GM23248 (cell line): ENCODE data around the gene NUDC. TPM values are rescaled to one million over a fixed set of nuclear protein-coding genes. Genes with fewer than 3 reads are reported as not detected.
A peak's percentile ranks its signal among the peaks of the same experiment; 100 is the strongest.

Experiments
- DNase-seq: peaks from one replicate; pipeline ENCODE4 v3.0.0-alpha.2; 2015
- H2AFZ ChIP-seq: fragments of 200-600 bp; sonication (generic); 2 replicates; pipeline ENCODE4 v1.6.1; 2016; ENCODE audit warnings: antibody characterized with exemption
- H3F3A ChIP-seq: fragments of 200-600 bp; sonication (generic); 2 replicates; pipeline ENCODE4 v1.6.1; 2016; ENCODE audit warnings: mild to moderate bottlenecking, antibody characterized with exemption, mixed run types; ENCODE audit not compliant: insufficient read depth
- H3K27ac ChIP-seq: fragments of 200-600 bp; sonication (generic); 2 replicates; pipeline ENCODE4 v1.5.1; 2016; ENCODE audit warnings: mild to moderate bottlenecking
- H3K27me3 ChIP-seq: fragments of 200-600 bp; sonication (generic); replicated peaks from 2 replicates; pipeline ENCODE4 v1.6.1; 2016; ENCODE audit warnings: mild to moderate bottlenecking; ENCODE audit not compliant: insufficient read depth
- H3K36me3 ChIP-seq: fragments of 200-600 bp; sonication (generic); 2 replicates; pipeline ENCODE4 v1.6.1; 2016; ENCODE audit warnings: low read depth, mild to moderate bottlenecking
- H3K4me1 ChIP-seq: fragments of 200-600 bp; sonication (generic); 2 replicates; pipeline ENCODE4 v1.6.1; 2016; ENCODE audit warnings: mild to moderate bottlenecking; ENCODE audit not compliant: insufficient read depth
- H3K4me2 ChIP-seq: fragments of 200-600 bp; sonication (generic); one replicate; pipeline ENCODE4 v1.6.1; 2016; ENCODE audit warnings: mild to moderate bottlenecking; ENCODE audit not compliant: unreplicated experiment
- H3K4me3 ChIP-seq: fragments of 200-600 bp; sonication (generic); 2 replicates; pipeline ENCODE4 v1.5.1; 2016; ENCODE audit warnings: mild to moderate bottlenecking
- H3K79me2 ChIP-seq: fragments of 200-600 bp; sonication (generic); 2 replicates; pipeline ENCODE4 v1.6.1; 2016; ENCODE audit warnings: mild to moderate bottlenecking; ENCODE audit not compliant: insufficient read depth
- H3K9ac ChIP-seq: fragments of 200-600 bp; sonication (generic); 2 replicates; pipeline ENCODE4 v1.6.1; 2016; ENCODE audit warnings: mild to moderate bottlenecking
- H3K9me2 ChIP-seq: fragments of 200-600 bp; sonication (generic); 2 replicates; pipeline ENCODE4 v1.6.1; 2016; ENCODE audit warnings: mixed run types, mild to moderate bottlenecking, moderate library complexity; ENCODE audit not compliant: insufficient read depth
- H3K9me3 ChIP-seq: fragments of 200-600 bp; sonication (generic); one replicate; pipeline ENCODE4 v1.6.1; 2017; ENCODE audit warnings: low read depth
- H4K20me1 ChIP-seq: fragments of 200-600 bp; sonication (generic); 2 replicates; pipeline ENCODE4 v1.6.0; 2016; ENCODE audit not compliant: insufficient read depth
- EZH2 ChIP-seq: fragments of 200-600 bp; sonication (generic); IDR thresholded peaks from 2 replicates; pipeline ENCODE4 v1.6.1; 2018; ENCODE audit warnings: antibody characterized with exemption, mild to moderate bottlenecking; ENCODE audit not compliant: insufficient read depth, poor library complexity, severe bottlenecking
- EZH2phosphoT487 ChIP-seq: fragments of 200-600 bp; sonication (generic); IDR thresholded peaks from 2 replicates; pipeline ENCODE4 v1.6.1; 2018; ENCODE audit warnings: antibody characterized with exemption, moderate library complexity, mild to moderate bottlenecking, low read depth; ENCODE audit not compliant: insufficient read depth
- WGBS, 2 experiments: methylation state at CpG; one replicate each; pipeline ENCODE4 v1.1.6; 2015 to 2017; ENCODE audit warnings: low lambda C conversion rate in 2 of 2, low coverage in 1 of 2; ENCODE audit errors: missing lambda C conversion rate in 2 of 2; 5-methylcytosine and 5-hydroxymethylcytosine counted together
- in situ Hi-C: fragments of 300-500 bp; cut with MboI; formaldehyde crosslinking; loops from 2 replicates; pipeline ENCODE4 v1.15.0; 2020
- polyA plus RNA-seq: library from polyadenylated mRNA; unstranded; fragments of >200 nt; fragmentation: Nextera tagmentation; extraction: Ambion mirVana; gene quantifications from 2 replicates; pipeline ENCODE4 v1.2.1, GENCODE V29; 2016
- total RNA-seq: library from RNA; depleted of rRNA; stranded (reverse); fragments of >200 nt; shearing (Covaris generic); gene quantifications from 2 replicates; pipeline ENCODE4 v1.2.3, GENCODE V29; 2014

The NUDC gene
- total and polyA plus RNA-seq, 2 experiments from 2014 or later, result 50.0 to 118 TPM

GRCh38 chr1:26912147-26912490, 9.4 kb upstream of the NUDC start:
- no peak overlapping the region for H3K9ac ChIP-seq
- H2AFZ ChIP-seq, result no peak overlapping the region
- no peak for TF ChIP-seq EZH2phosphoT487
- no peak for TF ChIP-seq EZH2
- H3K4me1 ChIP-seq, result peaks cover 4% of the 10 kb centered on the region
- no peaks in the 10 kb centered on the region for H3K79me2 ChIP-seq
- H3K27me3 ChIP-seq, result no peaks in the 10 kb centered on the region
- DNase-seq, result no peak
- no peaks in the 10 kb centered on the region for H3K9me2 ChIP-seq
- no peak overlapping the region for H3K4me2 ChIP-seq
- H3K36me3 ChIP-seq, result no peaks in the 10 kb centered on the region
- peaks cover 12% of the 10 kb centered on the region; the same call in 1 of the 2 replicates for H3F3A ChIP-seq
- H4K20me1 ChIP-seq, result no peaks in the 10 kb centered on the region
- H3K27ac ChIP-seq, result no peak overlapping the region
- no peaks in the 10 kb centered on the region for H3K9me3 ChIP-seq
- H3K4me3 ChIP-seq, result no peak overlapping the region
- in situ Hi-C loops, result no loop called here
- 40 to 48% methylated on average over 2 of the region's 2 CpGs for WGBS, 2 experiments

- Histone ChIP-seq H3K9me3 (no peaks in the 10 kb centered on the region), H3K79me2 (no peaks in the 10 kb centered on the region), H3K4me2 (no peak overlapping the region), H3K4me3 (no peak overlapping the region), H3K9ac (no peak overlapping the region), H3K4me1 (no peaks in the 10 kb centered on the region), H3K36me3 (no peaks in the 10 kb centered on the region), H3K9me2 (no peaks in the 10 kb centered on the region), H3K27ac (no peak overlapping the region), H4K20me1 (no peaks in the 10 kb centered on the region), H2AFZ (no peak overlapping the region), H3K27me3 (no peaks in the 10 kb centered on the region), H3F3A (no peaks in the 10 kb centered on the region)
- no peak for DNase-seq
- in situ Hi-C loops, result no loop called here
- TF ChIP-seq EZH2phosphoT487 (no peak), EZH2 (no peak)
- 74 to 76% methylated on average over 5 of the region's 5 CpGs for WGBS, 2 experiments
Measured at GRCh38 chr1:26913389-26913753, 8.2 kb upstream of the NUDC start.

- Histone ChIP-seq H3K9me3 (no peaks in the 10 kb centered on the region), H3K4me3 (no peak within 1 kb of the TSS), H3K36me3 (no peaks in the 10 kb centered on the region), H3K27me3 (no peaks in the 10 kb centered on the region), H3K79me2 (no peaks in the 10 kb centered on the region), H3K4me2 (no peak within 1 kb of the TSS), H2AFZ (no peak within 1 kb of the TSS), H3K9ac (no peak within 1 kb of the TSS), H3K27ac (no peak within 1 kb of the TSS), H3K4me1 (no peaks in the 10 kb centered on the region), H3K9me2 (no peaks in the 10 kb centered on the region), H3F3A (no peaks in the 10 kb centered on the region), H4K20me1 (no peaks in the 10 kb centered on the region)
- no peak for TF ChIP-seq EZH2phosphoT487
- in situ Hi-C loops, result no loop called here
- WGBS, 2 experiments, result 66 to 72% methylated on average over 14 to 16 of the region's 16 CpGs
- no peak for DNase-seq
Measured at GRCh38 chr1:26913754-26914619, 7.6 kb upstream of the NUDC start, which contains the start of gene NR0B2. Gene NR0B2 (minus strand): TSS chr1:26913975. CDS start chr1:26913940, 35 bp downstream.

DNA sequence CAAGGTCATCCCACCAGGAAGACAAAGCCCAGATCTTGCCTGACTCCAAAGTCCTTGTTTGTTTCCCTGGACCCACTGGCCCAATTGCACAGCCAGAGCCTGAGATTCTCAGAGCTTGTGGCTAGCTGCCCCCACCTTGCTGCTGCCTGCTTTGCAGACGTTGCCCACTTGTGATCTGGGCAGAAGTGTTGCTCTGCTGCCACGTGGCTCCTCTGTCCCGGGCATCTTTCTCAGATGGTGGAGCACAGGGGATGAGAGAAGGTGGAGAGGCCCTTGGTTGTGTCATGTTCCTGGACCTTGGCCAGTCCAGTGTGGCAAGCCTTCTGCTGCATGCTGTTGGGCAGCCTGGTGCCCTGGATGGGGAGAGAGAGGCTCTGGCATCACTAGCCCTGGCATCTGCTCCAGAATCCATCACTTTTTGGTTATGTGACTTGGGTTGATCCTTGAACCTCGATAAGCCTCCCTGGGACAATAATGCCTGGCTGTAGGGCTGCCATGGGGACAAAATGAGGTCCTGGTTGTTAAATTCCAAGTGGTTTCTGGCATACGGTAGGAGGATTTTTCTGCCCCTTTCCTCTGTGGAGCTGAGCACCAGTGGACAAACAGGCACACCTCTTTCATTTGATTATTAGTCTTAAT, 6.2 kb upstream of the NUDC start:
- Histone ChIP-seq H3K36me3 (no peaks in the 10 kb centered on the region), H2AFZ (no peak overlapping the region), H3F3A (no peaks in the 10 kb centered on the region), H3K27ac (no peak overlapping the region), H3K9me3 (no peaks in the 10 kb centered on the region), H3K4me1 (no peaks in the 10 kb centered on the region), H3K27me3 (no peaks in the 10 kb centered on the region), H3K9me2 (no peaks in the 10 kb centered on the region), H3K79me2 (no peaks in the 10 kb centered on the region), H3K4me2 (no peak overlapping the region), H3K9ac (no peak overlapping the region), H3K4me3 (no peak overlapping the region), H4K20me1 (no peaks in the 10 kb centered on the region)
- in situ Hi-C loops, result no loop called here
- DNase-seq, result peak; percentile 38
- 40 to 46% methylated on average over 5 of the region's 5 CpGs for WGBS, 2 experiments
- no peak for TF ChIP-seq EZH2phosphoT487
- no peak for TF ChIP-seq EZH2
